ENCODE results near the gene CCL18. TPM values are rescaled to one million over a fixed set of nuclear protein-coding genes. Genes with fewer than 3 reads are reported as not detected.

Gene CCL18
- total and polyA plus RNA-seq, 2 of the 8 experiments (the other 6 are each of a cell fraction or from before 2014, with no cell fraction given) = not detected

GRCh38 chr17:36048066-36048465 is 16.0 kb upstream of the CCL18 start:
- DNase-seq (ENCODE audit: low read depth in 1 of 2, low spot score in 2 of 2) = no peak
- no peak overlapping the region for H3K18ac ChIP-seq (ENCODE audit: extremely low read depth, low read length)
- H4K20me1 ChIP-seq (replicated peaks in 1 of 2; ENCODE audit: control insufficient read depth in 1 of 2, insufficient read depth in 2 of 2, low read length in 2 of 2) = no peaks in the 10 kb centered on the region
- H3K27ac ChIP-seq (ENCODE audit: low read depth, low read length) = no peak overlapping the region
- H3K79me2 ChIP-seq (ENCODE audit: control insufficient read depth in 1 of 2, insufficient read depth in 2 of 2, low read length in 2 of 2) = no peaks in the 10 kb centered on the region
- no peak overlapping the region for H3K56ac ChIP-seq (replicated peaks; ENCODE audit: insufficient read length, low read depth, low read length)
- no peak for FAIRE-seq
- H3K4me2 ChIP-seq (ENCODE audit: insufficient read depth in 1 of 2, low read depth in 2 of 2, low read length in 2 of 2) = no peak overlapping the region
- no peak overlapping the region for H2BK15ac ChIP-seq (ENCODE audit: low read length)
- no peak overlapping the region for H4K5ac ChIP-seq (ENCODE audit: insufficient read length, low read depth, low read length)
- no peak overlapping the region for H2BK5ac ChIP-seq (ENCODE audit: low read depth, low read length)
- H3K23ac ChIP-seq (ENCODE audit: insufficient read length) = no peak overlapping the region
- ChIA-PET POLR2A (ENCODE audit: partially characterized antibody) (no interaction called here), CTCF (ENCODE audit: partially characterized antibody) (interaction anchor here (1.2 kb wide), 1 partner anchor 13 kb away, joined by 3 read pairs; no protein-coding TSS in a partner anchor)
- no peaks in the 10 kb centered on the region for H3K23me2 ChIP-seq (ENCODE audit: low read depth, low read length)
- no peaks in the 10 kb centered on the region for H3K4me1 ChIP-seq (replicated peaks in 1 of 4; ENCODE audit: control insufficient read depth in 3 of 4, insufficient read depth in 4 of 4, low read length in 3 of 4)
- no peak overlapping the region for H4K91ac ChIP-seq (replicated peaks; ENCODE audit: insufficient read length, low read length)
- H2BK20ac ChIP-seq (ENCODE audit: low read length) = no peak overlapping the region
- no peak overlapping the region for H3K4me3 ChIP-seq (ENCODE audit: extremely low read depth in 1 of 4, insufficient read depth in 2 of 4, low read depth in 3 of 4, low read length in 4 of 4)
- no peak overlapping the region for H3K9ac ChIP-seq (replicated peaks in 1 of 4; ENCODE audit: extremely low read depth in 1 of 4, low read depth in 3 of 4, low read length in 3 of 4)
- 87% methylated on average over 2 of the region's 2 CpGs; no CpG with 5 or more reads in 1 of the 2 experiments for WGBS, 2 experiments (ENCODE audit: extremely low coverage in 1 of 2, insufficient coverage in 1 of 2, insufficient read length in 1 of 2, insufficient replicate concordance in 2 of 2, low coverage in 1 of 2, low lambda C conversion rate in 2 of 2, missing lambda C conversion rate in 1 of 2)
- H2AFZ ChIP-seq (ENCODE audit: low read length) = no peak overlapping the region
- no peaks in the 10 kb centered on the region for H3K27me3 ChIP-seq (replicated peaks in 1 of 4; ENCODE audit: control insufficient read depth in 3 of 4, extremely low read depth in 1 of 4, insufficient read depth in 3 of 4, low read length in 3 of 4)
- H3K36me3 ChIP-seq (ENCODE audit: control insufficient read depth in 2 of 4, insufficient read depth in 4 of 4, low read length in 3 of 4) = no peaks in the 10 kb centered on the region
- no peak overlapping the region for H4K8ac ChIP-seq (ENCODE audit: extremely low read depth, insufficient read depth, low read length)
- H3K14ac ChIP-seq (ENCODE audit: insufficient read length) = no peak overlapping the region
- H3K9me3 ChIP-seq (ENCODE audit: insufficient read depth in 2 of 2, low read depth in 1 of 2, low read length in 1 of 2) = no peaks in the 10 kb centered on the region; a peak in 1 of 4 replicates
- H3K79me1 ChIP-seq (ENCODE audit: low read depth, low read length) = no peaks in the 10 kb centered on the region
- no peak overlapping the region for H2BK12ac ChIP-seq (ENCODE audit: low read depth, low read length)
- no peak overlapping the region for H3K4ac ChIP-seq (replicated peaks; ENCODE audit: insufficient read length, low read depth, low read length)
- TF ChIP-seq EZH2 (IDR thresholded peaks at IDR 0.05; ENCODE audit: low read depth, low read length, severe bottlenecking) (no peak), CHD2 (IDR thresholded peaks at IDR 0.05; ENCODE audit: low read length) (no peak), RAD21 (IDR thresholded peaks at IDR 0.05 in 1 of 2, conservative IDR thresholded peaks at IDR 0.05 in 1 of 2; ENCODE audit: low read depth in 2 of 2, low read length in 2 of 2) (no peak), TCF12 (IDR thresholded peaks at IDR 0.05; ENCODE audit: low read depth, low read length) (no peak), YY1 (IDR thresholded peaks at IDR 0.05; ENCODE audit: low read depth, low read length) (no peak), CHD1 (IDR thresholded peaks at IDR 0.05; ENCODE audit: low read depth, low read length) (no peak)
- H2BK120ac ChIP-seq (replicated peaks; ENCODE audit: low read depth, low read length) = no peak overlapping the region
- no peak overlapping the region for H2AK5ac ChIP-seq (ENCODE audit: low read depth, low read length)

Data from H1 (cell line).